Stimulated activated CD8-positive, alpha-beta memory T cell treated with anti-CD3 and anti-CD28 coated beads, Interleukin-2, amount 100 ng/mL, for 48 hours (primary cell): Measurements from ENCODE around the gene QSOX2.

Experiments used
- DNase-seq, 2 donors: peaks; one replicate each; pipeline ENCODE4 v3.0.0-alpha.2; 2020; ENCODE audit warnings: low read depth in 2 of 2

Gene QSOX2

DNA sequence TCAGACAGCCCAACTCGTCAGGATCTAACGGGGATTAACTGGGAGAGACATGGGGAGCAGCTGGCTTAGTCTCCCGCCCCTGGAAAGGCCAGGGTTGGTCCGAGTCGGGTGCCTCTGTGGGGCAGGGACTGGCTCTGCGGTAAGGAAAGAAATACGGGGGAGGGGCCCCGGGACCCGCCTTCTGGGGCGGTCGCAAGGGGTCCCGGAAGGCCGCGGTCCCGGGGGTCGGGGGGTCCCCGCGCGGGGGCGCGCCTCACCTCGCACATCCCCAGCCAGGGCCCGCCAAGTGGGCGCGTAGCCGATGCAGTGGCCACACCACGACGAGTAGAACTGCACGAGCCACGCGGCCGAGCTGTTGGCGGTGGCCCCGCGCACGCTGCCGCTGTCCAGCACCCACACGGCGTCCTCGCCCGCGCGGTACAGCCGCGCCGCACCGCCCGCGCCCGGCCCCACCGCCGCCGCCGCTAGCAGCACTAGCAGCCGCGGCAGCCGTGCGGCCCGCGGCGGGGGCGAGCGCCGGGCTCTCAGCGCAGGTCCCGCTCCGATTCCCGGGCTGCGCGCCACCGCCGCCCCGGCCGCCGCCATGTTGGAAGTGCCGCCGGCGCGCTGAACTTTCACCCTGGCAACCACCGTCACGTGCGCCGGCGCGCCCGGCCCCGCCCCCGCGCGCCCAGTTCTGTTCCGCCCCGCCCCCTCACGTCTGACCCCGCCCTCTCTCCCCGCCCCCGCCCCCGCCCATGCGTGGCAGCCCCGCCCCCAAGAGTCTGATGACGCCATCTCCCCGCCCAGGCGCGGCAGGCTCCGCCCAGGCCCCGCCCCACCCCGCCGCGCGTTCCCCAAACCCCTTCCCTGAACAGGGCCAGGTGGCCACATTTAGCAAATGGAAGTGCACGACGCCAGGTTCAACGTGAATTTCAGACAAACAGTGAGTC is at the start of gene QSOX2:
TSS of gene QSOX2 (minus strand) at position 594 of the 932 bp plus-strand sequence. CDS start at position 585, 9 bp downstream.
- DNase-seq, result peak; percentile 75 to 83

- DNase-seq, result no peak
These were observed 49.4 kb upstream of the QSOX2 start for GRCh38 chr9:136295055-136295454.

DNA sequence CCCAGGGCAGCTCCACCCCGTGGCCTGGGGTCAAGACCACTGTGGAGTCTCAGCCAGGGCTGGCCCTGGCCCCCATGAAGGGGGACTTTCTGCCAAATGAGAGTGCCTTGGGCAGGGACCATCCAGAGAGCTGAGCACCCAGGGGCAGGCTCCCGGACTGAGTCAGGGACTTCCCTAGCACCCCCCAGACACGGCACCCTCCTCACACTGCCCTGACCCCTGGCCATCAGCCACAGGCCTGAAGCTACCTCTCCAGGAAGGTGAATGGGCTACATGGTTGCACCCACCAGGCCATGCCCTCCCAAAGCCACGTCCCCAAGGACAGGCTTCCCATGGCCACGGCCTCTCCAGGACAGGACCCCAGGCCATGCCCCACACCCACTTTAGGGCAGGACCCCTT is 48.8 kb upstream of the QSOX2 start:
- no peak for DNase-seq

DNA sequence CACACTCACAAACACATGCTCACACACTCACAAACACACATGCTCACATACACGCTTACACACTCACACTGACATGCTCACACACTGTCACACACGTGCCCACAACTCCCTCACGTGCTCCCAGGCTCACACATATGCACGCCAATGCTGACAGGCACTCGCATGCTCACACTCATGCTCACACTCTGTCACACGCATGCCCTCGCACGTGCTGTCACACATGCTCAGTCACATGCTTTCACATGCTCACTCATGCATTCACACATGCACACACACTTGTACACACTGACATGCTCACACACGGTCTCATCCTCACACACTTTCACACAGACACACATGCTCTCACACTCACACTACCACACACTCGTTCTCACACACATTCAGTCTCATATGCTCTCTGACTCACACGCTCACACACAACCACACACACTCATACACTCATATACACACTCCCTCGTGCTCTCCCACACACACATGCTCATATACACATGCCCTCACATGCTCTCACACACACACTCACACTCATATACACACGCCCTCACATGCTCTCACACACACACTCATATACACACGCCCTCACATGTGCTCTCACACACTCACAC is 48.0 kb upstream of the QSOX2 start:
- no peak for DNase-seq

GRCh38 chr9:136292591-136293448 is 47.2 kb upstream of the QSOX2 start:
- no peak for DNase-seq

DNA sequence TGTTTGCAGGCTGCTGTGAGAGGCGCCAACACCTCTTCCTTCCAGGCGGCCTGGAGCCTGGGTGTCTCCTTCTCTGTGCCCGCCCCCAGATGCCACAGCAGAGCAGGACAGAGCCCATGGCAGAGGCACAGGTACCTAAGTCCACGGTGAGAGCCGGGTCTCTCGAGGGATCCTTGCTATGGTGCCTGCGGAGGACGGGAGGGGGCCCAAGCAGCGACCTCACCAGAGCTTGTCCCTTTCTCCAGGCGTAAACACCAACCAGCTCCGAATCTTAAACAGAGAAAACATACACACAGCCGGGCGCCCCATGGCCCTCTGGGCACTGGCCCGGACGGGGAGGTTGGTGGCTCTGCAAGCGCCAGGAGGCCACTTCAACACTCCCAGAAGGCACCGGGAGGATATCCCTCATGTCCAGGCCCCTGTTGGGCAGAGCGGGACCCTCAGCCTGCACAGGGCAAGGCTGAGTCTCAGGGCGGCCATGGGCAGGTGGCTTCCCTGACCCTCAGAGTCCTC is 46.5 kb upstream of the QSOX2 start:
- DNase-seq, result no peak

GRCh38 chr9:136291306-136292025 is 45.9 kb upstream of the QSOX2 start:
- DNase-seq, result no peak

DNA sequence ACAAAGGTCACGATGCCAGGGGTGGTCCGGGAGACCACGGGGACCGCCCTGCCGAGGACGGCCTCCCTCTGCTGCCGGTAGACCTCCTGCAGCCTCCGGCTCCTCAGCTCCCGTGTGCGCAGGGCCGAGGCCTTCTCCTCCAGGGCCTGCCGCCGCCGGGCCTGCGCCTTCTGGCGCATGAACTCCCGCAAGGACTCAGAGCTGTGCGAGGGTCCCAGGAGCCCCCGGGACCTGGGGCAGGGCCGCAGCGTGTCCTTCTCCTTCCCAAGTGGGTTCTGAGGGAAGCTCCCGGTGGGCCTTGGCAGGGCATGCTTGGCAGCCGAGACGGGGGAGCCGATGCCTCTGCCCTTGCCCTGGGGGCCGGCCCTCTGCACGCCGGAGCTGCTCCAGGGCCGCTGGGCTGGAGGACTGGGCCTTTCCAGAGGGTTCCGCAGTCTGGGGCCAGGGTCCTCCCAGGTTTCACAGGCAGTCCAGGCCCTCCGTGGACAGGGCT is 44.9 kb upstream of the QSOX2 start:
- no peak for DNase-seq

GRCh38 chr9:136289651-136290507 is 44.3 kb upstream of the QSOX2 start:
- DNase-seq, result no peak

- no peak for DNase-seq
These were observed 42.5 kb upstream of the QSOX2 start for GRCh38 chr9:136287960-136288753.

DNA sequence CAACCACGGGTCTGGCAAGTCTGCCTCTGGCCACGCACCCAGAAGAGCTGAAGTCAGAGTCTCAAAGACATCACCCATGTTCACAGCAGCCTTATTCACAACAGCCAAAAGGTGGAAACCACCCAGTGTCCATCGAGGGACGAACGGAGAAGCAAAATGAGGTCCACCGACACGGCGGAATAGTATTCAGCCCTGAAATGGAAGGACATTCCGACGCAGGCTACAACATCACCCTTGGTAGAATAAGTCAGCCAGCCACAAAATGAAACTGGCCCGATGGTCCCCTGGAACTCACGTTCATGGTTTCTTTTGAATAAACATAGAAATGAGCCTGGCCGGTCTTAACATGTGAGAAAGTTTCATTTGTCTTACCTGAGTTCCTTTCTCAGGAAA is 41.4 kb upstream of the QSOX2 start:
- no peak for DNase-seq

DNA sequence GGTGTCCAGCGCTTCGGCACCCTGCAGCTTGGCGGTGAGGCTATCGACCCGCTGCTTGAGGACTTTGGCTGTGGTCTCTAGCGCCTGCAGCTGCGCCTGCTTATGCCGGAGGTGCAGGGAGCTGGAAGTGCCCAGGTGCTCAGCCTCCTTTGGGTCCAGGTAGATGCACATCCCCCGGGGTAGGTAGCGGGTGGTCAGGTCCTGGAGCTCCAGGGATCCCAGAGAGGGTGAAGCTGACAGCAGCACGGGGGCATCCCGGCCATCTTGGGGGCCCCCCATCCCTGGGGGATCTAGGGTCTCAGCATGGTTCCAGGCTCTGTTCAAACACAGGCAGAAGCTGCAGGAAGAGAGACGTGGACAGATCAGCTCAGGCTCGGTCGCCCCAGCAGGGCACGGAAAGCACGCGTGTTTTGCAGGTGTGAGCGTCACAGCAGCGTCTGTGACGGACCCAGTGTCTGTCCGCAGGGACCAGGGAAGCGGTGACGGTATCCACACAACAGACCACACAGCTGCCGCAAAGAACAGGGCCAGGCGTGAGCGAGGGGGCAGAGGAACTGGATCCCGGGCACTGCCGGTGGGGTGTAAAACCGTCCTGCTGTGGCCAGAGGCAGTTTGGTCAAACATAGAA is 40.9 kb upstream of the QSOX2 start:
- no peak for DNase-seq

DNA sequence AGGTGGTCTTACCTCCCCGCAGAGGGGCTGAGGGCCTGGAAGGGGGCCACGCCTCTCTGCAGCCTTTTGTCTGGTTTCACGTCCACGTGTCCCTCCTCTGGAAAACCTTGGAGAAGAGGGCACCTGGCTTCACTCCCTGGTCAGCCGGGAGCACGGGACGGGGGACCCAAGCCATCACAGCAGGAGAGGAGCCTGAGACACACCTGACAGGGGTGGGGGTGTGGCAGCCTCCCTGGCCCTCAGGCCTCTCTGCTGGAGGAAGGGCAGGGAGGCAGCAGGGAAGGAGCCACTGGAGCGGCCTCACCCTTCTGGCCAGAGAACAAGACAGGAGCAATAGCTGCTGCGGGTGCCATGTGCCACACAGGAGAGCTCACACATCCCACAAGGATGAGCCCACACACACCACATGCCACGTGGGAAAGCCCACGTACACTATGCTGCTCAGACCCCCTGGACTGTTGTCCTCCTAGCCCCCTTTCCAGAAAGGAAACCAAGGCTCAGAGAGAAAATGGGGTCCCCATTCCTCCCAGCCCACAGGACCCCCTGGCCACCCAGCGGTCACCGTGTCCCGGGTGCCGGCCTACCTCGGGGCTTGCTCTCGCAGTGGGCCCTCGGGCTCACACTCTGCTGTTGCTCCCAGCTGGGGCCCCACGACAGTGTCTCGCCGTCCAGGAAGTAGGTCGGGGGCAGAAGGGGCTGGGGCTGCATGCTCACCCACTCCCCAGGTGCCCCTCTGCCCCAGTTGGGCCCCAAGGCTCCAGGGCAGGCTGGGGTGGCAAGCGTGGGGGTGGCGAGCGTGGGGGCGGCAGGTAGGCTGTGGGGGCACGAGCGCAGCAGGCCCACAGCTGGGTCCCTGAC is 40.1 kb upstream of the QSOX2 start:
- DNase-seq, result no peak

DNA sequence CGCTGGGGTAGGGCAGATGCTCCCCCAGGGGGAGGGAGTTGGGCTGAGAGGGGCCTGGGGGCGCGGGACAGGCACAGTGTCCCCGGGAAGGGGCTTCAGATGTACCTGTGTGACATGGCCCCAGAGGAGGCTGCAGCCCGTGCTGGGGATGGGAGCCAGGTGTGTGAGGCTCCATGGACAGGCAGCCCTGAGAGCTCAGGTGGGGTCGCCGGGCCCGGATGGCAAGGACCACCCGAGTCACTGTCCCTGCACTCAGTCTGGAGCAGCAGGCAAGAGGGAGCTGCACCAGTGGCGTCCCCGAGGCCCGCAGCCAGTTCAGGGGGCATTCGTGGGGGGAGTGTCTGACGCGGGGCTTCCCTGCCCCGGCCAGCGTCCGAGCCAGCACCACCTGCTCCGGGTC is 39.3 kb upstream of the QSOX2 start:
- DNase-seq, result no peak

- DNase-seq, result no peak
These were observed 38.7 kb upstream of the QSOX2 start for GRCh38 chr9:136284311-136284710.

DNA sequence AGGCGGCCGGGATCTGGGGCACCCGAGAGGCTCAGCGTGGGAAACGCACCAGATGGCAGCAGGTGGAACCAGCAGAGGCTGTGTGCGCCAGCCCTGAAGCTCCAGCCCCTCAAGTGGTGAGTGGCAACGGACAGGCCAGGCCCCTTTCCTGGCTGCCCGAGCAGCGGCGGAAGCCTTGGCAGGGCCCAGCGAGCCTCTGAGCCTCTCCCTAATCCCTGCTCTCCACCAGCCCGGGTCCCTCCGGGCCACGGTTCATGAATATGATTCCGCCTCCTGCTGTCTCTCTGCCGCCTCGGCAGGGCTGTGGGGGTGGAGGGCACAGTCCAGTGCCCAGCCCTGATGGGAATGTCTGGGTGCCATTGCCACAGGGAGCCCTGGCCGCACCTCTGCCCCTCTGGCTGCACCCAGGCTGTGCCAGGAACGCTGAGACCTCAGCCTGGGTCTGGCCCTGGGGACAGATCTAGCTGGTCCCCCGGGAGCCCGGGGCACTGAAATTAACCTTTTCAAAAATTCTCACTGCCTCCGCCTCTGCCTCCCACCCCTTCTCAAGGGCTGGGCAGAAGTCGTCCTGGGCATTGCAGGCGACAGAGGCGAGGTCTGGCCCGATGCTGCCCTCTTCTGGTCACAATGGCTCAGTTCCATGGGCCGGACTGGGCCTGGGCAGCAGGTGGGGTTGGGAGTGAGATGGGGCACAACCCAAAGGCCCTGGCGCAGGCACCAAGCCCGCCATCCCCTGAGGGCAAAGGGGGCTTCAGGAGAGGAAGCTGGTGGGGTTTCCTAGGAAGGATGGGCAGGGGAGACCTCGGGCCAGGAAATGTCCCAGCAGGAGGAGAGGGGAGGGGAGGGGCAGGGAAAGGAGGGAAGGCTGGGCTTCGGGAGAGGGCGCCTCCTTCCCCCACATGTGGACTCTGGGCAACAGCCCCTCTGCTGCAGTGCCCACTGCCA is 38.0 kb upstream of the QSOX2 start:
- peak; percentile 57 to 63 for DNase-seq
